Transverse colon (tissue), 4 donors: Measurements from ENCODE around the gene GPR150.

Experiments
- CTCF ChIP-seq, 5 experiments: fragments of 200-600 bp in 3 of 5; fragments of 450-650 bp in 2 of 5; sonication (generic) in 3 of 5; IDR thresholded peaks; 1 replicate in 2 of 5; 2 replicates in 3 of 5; pipeline ENCODE4 v1.5.1; 2016 to 2017; ENCODE audit warnings: antibody characterized with exemption in 5 of 5, inconsistent platforms in 3 of 5, mild to moderate bottlenecking in 2 of 5, moderate library complexity in 1 of 5
- EP300 ChIP-seq: sonication (generic); formaldehyde crosslinking; IDR thresholded peaks from one replicate; pipeline ENCODE4 v1.6.1; 2017; ENCODE audit warnings: antibody characterized with exemption, low read depth
- POLR2A ChIP-seq: fragments of 450-650 bp; IDR thresholded peaks from one replicate; pipeline ENCODE4 v1.6.1; 2016; ENCODE audit warnings: antibody characterized with exemption, mild to moderate bottlenecking, moderate library complexity
- POLR2AphosphoS5 ChIP-seq, 3 donors: sonication (generic); formaldehyde crosslinking; IDR thresholded peaks; one replicate each; pipeline ENCODE4 v1.6.1; 2016; ENCODE audit warnings: antibody characterized with exemption in 3 of 3

DNA sequence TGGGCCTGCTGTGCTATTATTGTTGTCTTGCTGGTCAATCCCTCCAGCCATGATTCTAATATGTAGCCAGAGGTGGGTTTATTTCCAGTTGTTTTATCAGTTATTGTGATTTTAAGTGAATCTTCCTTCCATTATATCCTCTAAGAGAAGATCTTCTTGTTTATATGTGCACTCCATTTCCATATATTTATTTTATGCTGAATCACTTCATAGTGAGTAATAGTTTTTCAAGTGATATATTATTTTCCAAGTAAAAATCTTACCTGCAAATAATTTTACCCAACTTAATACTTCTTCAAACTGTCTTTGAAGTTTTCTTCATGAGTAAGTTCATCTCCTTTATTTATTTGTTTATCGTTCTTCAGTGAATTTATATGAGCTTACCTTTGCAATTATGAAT lies 13.5 kb upstream of the GPR150 start:
- TF ChIP-seq CTCF (IDR thresholded peaks at IDR 0.05) = no peak
- TF ChIP-seq POLR2A = no peak
- TF ChIP-seq POLR2AphosphoS5 (IDR thresholded peaks at IDR 0.05) = no peak
- TF ChIP-seq EP300 = no peak
